Measurements from ENCODE around the gene ARRB1.

DNA sequence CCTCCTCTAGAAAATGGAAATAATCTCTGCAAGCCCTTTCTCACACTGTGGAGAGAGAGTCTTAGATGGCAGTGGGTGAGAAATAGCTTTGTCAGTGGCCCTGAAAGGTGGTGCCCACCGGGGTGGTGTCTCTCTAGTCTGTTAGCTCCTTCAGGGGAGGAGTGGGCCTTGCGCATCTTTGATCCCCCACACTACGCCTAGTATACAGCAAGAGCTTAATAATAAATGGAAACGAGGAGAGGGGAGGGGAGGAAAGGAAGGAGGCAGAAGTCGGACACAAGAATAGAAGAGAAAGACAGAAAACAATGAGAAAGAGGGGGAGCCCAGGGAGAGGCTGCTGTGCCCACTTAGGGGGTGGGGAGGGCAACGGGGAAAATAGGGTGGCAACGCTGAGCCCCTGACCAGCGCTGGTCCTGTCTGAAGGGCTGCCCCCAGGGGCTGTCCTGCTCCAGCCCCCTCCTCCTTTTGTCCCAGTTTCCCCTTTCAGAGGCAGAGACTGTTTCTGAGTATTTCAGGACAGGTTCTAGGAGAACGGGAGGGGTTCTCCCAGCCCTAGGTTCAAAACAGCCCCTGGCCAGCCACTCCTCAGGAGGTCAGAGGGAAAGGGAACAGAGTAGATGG, 1.2 kb downstream of the ARRB1 start:
- TF ChIP-seq HMG20A (CRISPR knock-in tag; conservative IDR thresholded peaks at IDR 0.05) (no peak), SIN3A (IDR thresholded peaks at IDR 0.05; ENCODE audit: borderline replicate concordance in 2 of 2, control insufficient read depth in 1 of 2, low read depth in 2 of 2, low read length in 2 of 2) (no peak), DNMT1 (IDR thresholded peaks at IDR 0.05) (no peak), ZNF212 (CRISPR knock-in tag; IDR thresholded peaks at IDR 0.05) (no peak), BACH1 (tag; IDR thresholded peaks at IDR 0.05) (no peak), CBFB (CRISPR knock-in tag; IDR thresholded peaks at IDR 0.05) (no peak), PML (IDR thresholded peaks at IDR 0.05; ENCODE audit: low read length) (no peak)
- TF ChIP-seq, protein P1, sequence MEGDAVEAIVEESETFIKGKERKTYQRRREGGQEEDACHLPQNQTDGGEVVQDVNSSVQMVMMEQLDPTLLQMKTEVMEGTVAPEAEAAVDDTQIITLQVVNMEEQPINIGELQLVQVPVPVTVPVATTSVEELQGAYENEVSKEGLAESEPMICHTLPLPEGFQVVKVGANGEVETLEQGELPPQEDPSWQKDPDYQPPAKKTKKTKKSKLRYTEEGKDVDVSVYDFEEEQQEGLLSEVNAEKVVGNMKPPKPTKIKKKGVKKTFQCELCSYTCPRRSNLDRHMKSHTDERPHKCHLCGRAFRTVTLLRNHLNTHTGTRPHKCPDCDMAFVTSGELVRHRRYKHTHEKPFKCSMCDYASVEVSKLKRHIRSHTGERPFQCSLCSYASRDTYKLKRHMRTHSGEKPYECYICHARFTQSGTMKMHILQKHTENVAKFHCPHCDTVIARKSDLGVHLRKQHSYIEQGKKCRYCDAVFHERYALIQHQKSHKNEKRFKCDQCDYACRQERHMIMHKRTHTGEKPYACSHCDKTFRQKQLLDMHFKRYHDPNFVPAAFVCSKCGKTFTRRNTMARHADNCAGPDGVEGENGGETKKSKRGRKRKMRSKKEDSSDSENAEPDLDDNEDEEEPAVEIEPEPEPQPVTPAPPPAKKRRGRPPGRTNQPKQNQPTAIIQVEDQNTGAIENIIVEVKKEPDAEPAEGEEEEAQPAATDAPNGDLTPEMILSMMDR (IDR thresholded peaks at IDR 0.05 in 2 of 3, conservative IDR thresholded peaks at IDR 0.05 in 1 of 3; ENCODE audit: insufficient read depth in 2 of 3, low read depth in 1 of 3, low read length in 3 of 3): no peak
- TF ChIP-seq, protein P2, sequence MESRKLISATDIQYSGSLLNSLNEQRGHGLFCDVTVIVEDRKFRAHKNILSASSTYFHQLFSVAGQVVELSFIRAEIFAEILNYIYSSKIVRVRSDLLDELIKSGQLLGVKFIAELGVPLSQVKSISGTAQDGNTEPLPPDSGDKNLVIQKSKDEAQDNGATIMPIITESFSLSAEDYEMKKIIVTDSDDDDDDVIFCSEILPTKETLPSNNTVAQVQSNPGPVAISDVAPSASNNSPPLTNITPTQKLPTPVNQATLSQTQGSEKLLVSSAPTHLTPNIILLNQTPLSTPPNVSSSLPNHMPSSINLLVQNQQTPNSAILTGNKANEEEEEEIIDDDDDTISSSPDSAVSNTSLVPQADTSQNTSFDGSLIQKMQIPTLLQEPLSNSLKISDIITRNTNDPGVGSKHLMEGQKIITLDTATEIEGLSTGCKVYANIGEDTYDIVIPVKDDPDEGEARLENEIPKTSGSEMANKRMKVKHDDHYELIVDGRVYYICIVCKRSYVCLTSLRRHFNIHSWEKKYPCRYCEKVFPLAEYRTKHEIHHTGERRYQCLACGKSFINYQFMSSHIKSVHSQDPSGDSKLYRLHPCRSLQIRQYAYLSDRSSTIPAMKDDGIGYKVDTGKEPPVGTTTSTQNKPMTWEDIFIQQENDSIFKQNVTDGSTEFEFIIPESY (CRISPR knock-in tag; IDR thresholded peaks at IDR 0.05): no peak
- TF ChIP-seq, protein P3, sequence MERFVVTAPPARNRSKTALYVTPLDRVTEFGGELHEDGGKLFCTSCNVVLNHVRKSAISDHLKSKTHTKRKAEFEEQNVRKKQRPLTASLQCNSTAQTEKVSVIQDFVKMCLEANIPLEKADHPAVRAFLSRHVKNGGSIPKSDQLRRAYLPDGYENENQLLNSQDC (CRISPR knock-in tag; IDR thresholded peaks at IDR 0.05): no peak
- TF ChIP-seq, protein P4, sequence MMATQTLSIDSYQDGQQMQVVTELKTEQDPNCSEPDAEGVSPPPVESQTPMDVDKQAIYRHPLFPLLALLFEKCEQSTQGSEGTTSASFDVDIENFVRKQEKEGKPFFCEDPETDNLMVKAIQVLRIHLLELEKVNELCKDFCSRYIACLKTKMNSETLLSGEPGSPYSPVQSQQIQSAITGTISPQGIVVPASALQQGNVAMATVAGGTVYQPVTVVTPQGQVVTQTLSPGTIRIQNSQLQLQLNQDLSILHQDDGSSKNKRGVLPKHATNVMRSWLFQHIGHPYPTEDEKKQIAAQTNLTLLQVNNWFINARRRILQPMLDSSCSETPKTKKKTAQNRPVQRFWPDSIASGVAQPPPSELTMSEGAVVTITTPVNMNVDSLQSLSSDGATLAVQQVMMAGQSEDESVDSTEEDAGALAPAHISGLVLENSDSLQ (IDR thresholded peaks at IDR 0.05): no peak
- TF ChIP-seq, protein P5, sequence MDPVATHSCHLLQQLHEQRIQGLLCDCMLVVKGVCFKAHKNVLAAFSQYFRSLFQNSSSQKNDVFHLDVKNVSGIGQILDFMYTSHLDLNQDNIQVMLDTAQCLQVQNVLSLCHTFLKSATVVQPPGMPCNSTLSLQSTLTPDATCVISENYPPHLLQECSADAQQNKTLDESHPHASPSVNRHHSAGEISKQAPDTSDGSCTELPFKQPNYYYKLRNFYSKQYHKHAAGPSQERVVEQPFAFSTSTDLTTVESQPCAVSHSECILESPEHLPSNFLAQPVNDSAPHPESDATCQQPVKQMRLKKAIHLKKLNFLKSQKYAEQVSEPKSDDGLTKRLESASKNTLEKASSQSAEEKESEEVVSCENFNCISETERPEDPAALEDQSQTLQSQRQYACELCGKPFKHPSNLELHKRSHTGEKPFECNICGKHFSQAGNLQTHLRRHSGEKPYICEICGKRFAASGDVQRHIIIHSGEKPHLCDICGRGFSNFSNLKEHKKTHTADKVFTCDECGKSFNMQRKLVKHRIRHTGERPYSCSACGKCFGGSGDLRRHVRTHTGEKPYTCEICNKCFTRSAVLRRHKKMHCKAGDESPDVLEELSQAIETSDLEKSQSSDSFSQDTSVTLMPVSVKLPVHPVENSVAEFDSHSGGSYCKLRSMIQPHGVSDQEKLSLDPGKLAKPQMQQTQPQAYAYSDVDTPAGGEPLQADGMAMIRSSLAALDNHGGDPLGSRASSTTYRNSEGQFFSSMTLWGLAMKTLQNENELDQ (CRISPR knock-in tag; IDR thresholded peaks at IDR 0.05; ENCODE audit: borderline replicate concordance): no peak
